GM12878 (cell line): ENCODE data around the gene ZNF493. TPM values are rescaled to one million over a fixed set of nuclear protein-coding genes. Genes with fewer than 3 reads are reported as not detected.

ENCODE experiments used
- ATAC-seq: fragments of 200-7000 bp; cut with Tn5 transposase; 3 replicates; pipeline ENCODE4 v1.9.1; 2020; ENCODE audit warnings: mild to moderate bottlenecking, moderate library complexity
- BruUV-seq: library from RNA; stranded (reverse); fragments of 400-500 nt; replicated peaks from 2 replicates; lab custom pipeline; 2021; lab: Mats Ljungman, UMichigan
- CTCF ChIA-PET: fragments of 300-600 bp; sonication (Branson Sonifier 250); formaldehyde crosslinking; extraction: SDS; loops from one replicate; lab custom pipeline; 2021; ENCODE audit warnings: inconsistent platforms; lab: Yijun Ruan, JAX
- POLR2A ChIA-PET: fragments of 350-600 bp; formaldehyde crosslinking; extraction: SDS; loops from one replicate; lab custom pipeline; 2021; ENCODE audit warnings: inconsistent platforms; lab: Charles Lee
- RAD21 ChIA-PET: fragments of 300-600 bp; sonication (Branson Sonifier 250); formaldehyde crosslinking; loops from one replicate; lab custom pipeline; 2023; ENCODE audit warnings: antibody characterized with exemption; ENCODE audit not compliant: unreplicated experiment; lab: Charles Lee
- SMC1A ChIA-PET: fragments of 300-600 bp; sonication (Branson Sonifier 250); formaldehyde crosslinking; loops from one replicate; lab custom pipeline; 2023; ENCODE audit not compliant: unreplicated experiment, uncharacterized antibody; lab: Charles Lee
- DNase-seq: peaks from one replicate; pipeline ENCODE4 v3.0.0-alpha.2; 2011; ENCODE audit warnings: low read depth, low spot score
- FAIRE-seq: peaks from 3 replicates; lab custom pipeline; 2011; peaks lifted over from hg19 to GRCh38; lab: Jason Lieb, UNC
- H2AFZ ChIP-seq: 2 replicates; pipeline ENCODE4 v1.6.0; 2011; ENCODE audit warnings: low read depth, low read length, control low read depth; ENCODE audit not compliant: control insufficient read depth
- H3K27ac ChIP-seq: 2 replicates; pipeline ENCODE4 v1.5.1; 2011; ENCODE audit warnings: control low read depth; ENCODE audit not compliant: control insufficient read depth, insufficient read depth
- H3K27me3 ChIP-seq, 2 experiments: replicated peaks in 1 of 2; 2 replicates each; pipeline versions ENCODE4 v1.6.0 to v1.6.1; 2011; ENCODE audit warnings: low read length in 1 of 2; ENCODE audit not compliant: control insufficient read depth in 2 of 2, insufficient read depth in 2 of 2
- H3K36me3 ChIP-seq, 2 experiments: 2 replicates each; pipeline ENCODE4 v1.5.1; 2011; ENCODE audit warnings: low read length in 1 of 2; ENCODE audit not compliant: control insufficient read depth in 2 of 2, insufficient read depth in 2 of 2
- H3K4me1 ChIP-seq: 2 replicates; pipeline ENCODE4 v1.6.1; 2011; ENCODE audit warnings: mild to moderate bottlenecking, low read length, moderate library complexity, mixed read lengths; ENCODE audit not compliant: control insufficient read depth, insufficient read depth
- H3K4me2 ChIP-seq: 2 replicates; pipeline ENCODE4 v1.6.0; 2011; ENCODE audit warnings: control low read depth; ENCODE audit not compliant: control insufficient read depth, insufficient read depth
- H3K4me3 ChIP-seq: fragments of 200-600 bp; sonication (generic); 2 replicates; pipeline ENCODE4 v1.5.1; 2016
- H3K79me2 ChIP-seq: 2 replicates; pipeline ENCODE4 v1.6.0; 2011; ENCODE audit warnings: low read length; ENCODE audit not compliant: control insufficient read depth, insufficient read depth
- H3K9ac ChIP-seq: 2 replicates; pipeline ENCODE4 v1.8.0; 2011; ENCODE audit warnings: low read length, control low read depth, mixed read lengths; ENCODE audit not compliant: control insufficient read depth, insufficient read depth
- H3K9me3 ChIP-seq: replicated peaks from 3 replicates; pipeline ENCODE4 v1.5.1; 2011; ENCODE audit warnings: mild to moderate bottlenecking, low read length; ENCODE audit not compliant: control insufficient read depth, insufficient read depth
- H4K20me1 ChIP-seq: 2 replicates; pipeline ENCODE4 v1.6.0; 2011; ENCODE audit not compliant: control insufficient read depth, insufficient read depth
- GABPA ChIP-seq: IDR thresholded peaks from 2 replicates; pipeline ENCODE4 v1.6.1; 2014; ENCODE audit warnings: antibody characterized with exemption, low read depth, mild to moderate bottlenecking, inconsistent platforms
- PAX5 ChIP-seq: IDR thresholded peaks from 2 replicates; pipeline ENCODE4 v1.6.1; 2011; ENCODE audit warnings: low read depth, low read length, borderline replicate concordance
- TARDBP ChIP-seq: IDR thresholded peaks from 2 replicates; pipeline ENCODE4 v1.6.1; 2016; ENCODE audit warnings: borderline replicate concordance
- ZZZ3 ChIP-seq: IDR thresholded peaks from 2 replicates; pipeline ENCODE4 v1.6.1; 2011; ENCODE audit warnings: low read depth; ENCODE audit not compliant: control insufficient read depth, insufficient read length
- WGBS: methylation state at CpG from one replicate; pipeline ENCODE4 v1.1.6; 2016; ENCODE audit warnings: low lambda C conversion rate; ENCODE audit not compliant: insufficient replicate concordance, insufficient coverage; ENCODE audit errors: missing lambda C conversion rate; 5-methylcytosine and 5-hydroxymethylcytosine counted together
- in situ Hi-C: fragments of 300-500 bp; cut with MboI; formaldehyde crosslinking; loops from 9 replicates; pipeline ENCODE4 v1.14.3; 2018; ENCODE audit warnings: mixed read lengths
- intact Hi-C: fragments of 100-400 bp; cut with micrococcal nuclease; formaldehyde crosslinking; loops from one replicate; pipeline ENCODE4 v1.14.2; 2022; ENCODE audit not compliant: unreplicated experiment
- polyA plus RNA-seq, 11 experiments: library from polyadenylated mRNA; depleted of rRNA in 4 of 11; unstranded in 6 of 11; stranded (reverse) in 5 of 11; fragments of >200 nt; fragmentation: Nextera tagmentation in 4 of 11; fragmentation: Illumina TruSeq in 1 of 11; extraction: Ambion mirVana in 4 of 11; extraction: Trizol in 1 of 11; gene quantifications; 1 replicate in 1 of 11; 2 replicates in 10 of 11; pipeline versions ENCODE4 v1.2.1 to v1.2.3, GENCODE V29; 2011 to 2016; ENCODE audit warnings: inconsistent platforms in 2 of 11, missing spikeins in 2 of 11, low read depth in 1 of 11
- total RNA-seq, 4 experiments: library from RNA; depleted of rRNA in 3 of 4; stranded (reverse); fragments of >200 nt in 3 of 4; fragmentation: Illumina TruSeq in 1 of 4; extraction: Trizol in 1 of 4; gene quantifications; 2 replicates each; pipeline versions ENCODE4 v1.2.1 to v1.2.3, GENCODE V29; 2013 to 2021
- TF ChIP-seq, protein P1 (sequence below): fragments of 450-650 bp; IDR thresholded peaks from 2 replicates; pipeline ENCODE4 v1.6.1; 2017; ENCODE audit warnings: mild to moderate bottlenecking, moderate library complexity

The ZNF493 gene
- total and polyA plus RNA-seq, 10 of the 15 experiments (the other 5 are each of a cell fraction or from before 2014, with no cell fraction given), result 2.9 to 17.6 (median 8.3) TPM

DNA sequence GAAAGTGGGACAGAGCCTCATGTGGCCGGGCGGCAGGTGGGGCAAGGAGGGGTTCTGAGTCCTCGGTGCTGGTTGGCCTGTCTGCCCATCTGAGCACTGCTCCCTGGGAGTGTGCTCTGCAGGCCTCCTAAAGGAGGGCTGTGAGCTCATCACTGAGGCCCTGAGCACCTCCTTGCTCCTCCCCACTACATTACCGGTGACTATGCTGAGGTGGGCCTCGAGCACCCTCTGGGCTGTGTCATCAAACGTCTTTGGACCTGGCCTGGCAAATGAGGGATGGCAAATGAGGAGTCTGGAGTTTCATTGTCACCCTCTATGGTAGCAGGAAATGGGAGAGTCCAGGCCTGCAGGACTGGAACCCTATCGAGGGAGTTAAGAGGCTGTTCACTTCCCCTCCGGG lies 69.7 kb downstream of the ZNF493 start:
- POLR2A ChIA-PET, result no interaction called here
- no TSS peak for BruUV-seq
- no peak for ATAC-seq
- TF ChIP-seq TARDBP (no peak), PAX5 (no peak), GABPA (no peak), ZZZ3 (no peak)
- TF ChIP-seq, protein P1, sequence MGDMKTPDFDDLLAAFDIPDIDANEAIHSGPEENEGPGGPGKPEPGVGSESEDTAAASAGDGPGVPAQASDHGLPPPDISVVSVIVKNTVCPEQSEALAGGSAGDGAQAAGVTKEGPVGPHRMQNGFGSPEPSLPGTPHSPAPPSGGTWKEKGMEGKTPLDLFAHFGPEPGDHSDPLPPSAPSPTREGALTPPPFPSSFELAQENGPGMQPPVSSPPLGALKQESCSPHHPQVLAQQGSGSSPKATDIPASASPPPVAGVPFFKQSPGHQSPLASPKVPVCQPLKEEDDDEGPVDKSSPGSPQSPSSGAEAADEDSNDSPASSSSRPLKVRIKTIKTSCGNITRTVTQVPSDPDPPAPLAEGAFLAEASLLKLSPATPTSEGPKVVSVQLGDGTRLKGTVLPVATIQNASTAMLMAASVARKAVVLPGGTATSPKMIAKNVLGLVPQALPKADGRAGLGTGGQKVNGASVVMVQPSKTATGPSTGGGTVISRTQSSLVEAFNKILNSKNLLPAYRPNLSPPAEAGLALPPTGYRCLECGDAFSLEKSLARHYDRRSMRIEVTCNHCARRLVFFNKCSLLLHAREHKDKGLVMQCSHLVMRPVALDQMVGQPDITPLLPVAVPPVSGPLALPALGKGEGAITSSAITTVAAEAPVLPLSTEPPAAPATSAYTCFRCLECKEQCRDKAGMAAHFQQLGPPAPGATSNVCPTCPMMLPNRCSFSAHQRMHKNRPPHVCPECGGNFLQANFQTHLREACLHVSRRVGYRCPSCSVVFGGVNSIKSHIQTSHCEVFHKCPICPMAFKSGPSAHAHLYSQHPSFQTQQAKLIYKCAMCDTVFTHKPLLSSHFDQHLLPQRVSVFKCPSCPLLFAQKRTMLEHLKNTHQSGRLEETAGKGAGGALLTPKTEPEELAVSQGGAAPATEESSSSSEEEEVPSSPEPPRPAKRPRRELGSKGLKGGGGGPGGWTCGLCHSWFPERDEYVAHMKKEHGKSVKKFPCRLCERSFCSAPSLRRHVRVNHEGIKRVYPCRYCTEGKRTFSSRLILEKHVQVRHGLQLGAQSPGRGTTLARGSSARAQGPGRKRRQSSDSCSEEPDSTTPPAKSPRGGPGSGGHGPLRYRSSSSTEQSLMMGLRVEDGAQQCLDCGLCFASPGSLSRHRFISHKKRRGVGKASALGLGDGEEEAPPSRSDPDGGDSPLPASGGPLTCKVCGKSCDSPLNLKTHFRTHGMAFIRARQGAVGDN, result no peak
- intact Hi-C loops, result no loop called here
- no peaks in the 10 kb centered on the region for H3K36me3 ChIP-seq
- CTCF ChIA-PET, result no interaction called here
- 62% methylated on average over 8 of the region's 8 CpGs for WGBS
- in situ Hi-C loops, result no loop called here
- no peak overlapping the region for H3K4me3 ChIP-seq
- H2AFZ ChIP-seq, result no peak overlapping the region
- no peaks in the 10 kb centered on the region for H3K4me1 ChIP-seq
- no peak overlapping the region for H3K4me2 ChIP-seq
- no peak overlapping the region for H3K27ac ChIP-seq
- RAD21 ChIA-PET, result no interaction called here
- H3K27me3 ChIP-seq, result no peaks in the 10 kb centered on the region
- no peak for FAIRE-seq
- H4K20me1 ChIP-seq, result no peaks in the 10 kb centered on the region
- SMC1A ChIA-PET, result no interaction called here
- no peaks in the 10 kb centered on the region for H3K79me2 ChIP-seq
- H3K9me3 ChIP-seq, result no peaks in the 10 kb centered on the region; the same call in 2 of the 3 replicates
- H3K9ac ChIP-seq, result no peak overlapping the region
- DNase-seq, result no peak
